ENCODE measurements around the gene ELAC1.

GRCh38 chr18:50961974-50962373 is 5.9 kb upstream of the ELAC1 start:
- TF ChIP-seq CTCF (IDR thresholded peaks at IDR 0.05; ENCODE audit: insufficient read depth, low read length) (no peak), REST (IDR thresholded peaks at IDR 0.05; ENCODE audit: insufficient replicate concordance, low read depth) (no peak), SPI1 (IDR thresholded peaks at IDR 0.05; ENCODE audit: borderline replicate concordance, low read depth) (no peak), POLR2AphosphoS5 (IDR thresholded peaks at IDR 0.05; ENCODE audit: low read depth) (no peak)

Measured in HL-60 (cell line).